Measurements from ENCODE around the gene AHDC1. TPM values are rescaled to one million over a fixed set of nuclear protein-coding genes. Genes with fewer than 3 reads are reported as not detected.
A peak's percentile ranks its signal among the peaks of the same experiment; 100 is the strongest.

Gene AHDC1
- total and polyA plus RNA-seq, 9 of the 15 experiments (the other 6 are each of a cell fraction or from before 2014, with no cell fraction given): 0.21 to 36.4 (median 4.7) TPM

DNA sequence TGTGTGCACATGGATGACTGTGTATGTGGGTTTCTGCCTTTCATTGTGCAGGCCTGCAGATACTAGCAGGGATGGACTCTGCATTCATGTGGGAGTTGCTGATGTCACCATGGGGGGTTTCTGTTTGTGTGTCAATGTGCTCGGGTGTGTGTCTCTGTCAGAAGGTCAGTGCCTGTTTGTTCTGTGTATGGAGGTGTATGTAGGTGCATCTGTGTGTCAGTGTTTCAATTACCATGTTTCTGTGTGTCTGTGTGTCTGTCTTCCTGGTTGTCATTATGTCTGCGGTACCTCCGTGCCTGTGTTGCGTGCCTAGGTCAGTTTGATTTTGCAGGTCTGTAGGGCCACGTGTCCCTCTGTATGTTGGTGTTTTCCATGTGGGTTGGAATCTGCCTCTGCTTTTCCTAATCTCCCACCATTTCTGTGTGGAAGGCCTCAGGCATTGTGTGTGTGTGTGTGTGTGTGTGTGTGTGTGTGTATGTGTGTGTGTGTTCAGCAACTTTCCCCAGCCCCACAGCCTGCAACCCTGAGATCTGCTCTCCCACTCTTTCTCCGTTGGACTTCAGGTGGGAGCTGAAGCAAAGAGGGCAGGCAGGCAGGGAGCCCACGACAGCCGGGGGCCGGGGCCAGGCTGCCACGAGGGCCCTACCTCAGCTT lies 77.2 kb downstream of the AHDC1 start (continued):
- TF ChIP-seq, protein P1, sequence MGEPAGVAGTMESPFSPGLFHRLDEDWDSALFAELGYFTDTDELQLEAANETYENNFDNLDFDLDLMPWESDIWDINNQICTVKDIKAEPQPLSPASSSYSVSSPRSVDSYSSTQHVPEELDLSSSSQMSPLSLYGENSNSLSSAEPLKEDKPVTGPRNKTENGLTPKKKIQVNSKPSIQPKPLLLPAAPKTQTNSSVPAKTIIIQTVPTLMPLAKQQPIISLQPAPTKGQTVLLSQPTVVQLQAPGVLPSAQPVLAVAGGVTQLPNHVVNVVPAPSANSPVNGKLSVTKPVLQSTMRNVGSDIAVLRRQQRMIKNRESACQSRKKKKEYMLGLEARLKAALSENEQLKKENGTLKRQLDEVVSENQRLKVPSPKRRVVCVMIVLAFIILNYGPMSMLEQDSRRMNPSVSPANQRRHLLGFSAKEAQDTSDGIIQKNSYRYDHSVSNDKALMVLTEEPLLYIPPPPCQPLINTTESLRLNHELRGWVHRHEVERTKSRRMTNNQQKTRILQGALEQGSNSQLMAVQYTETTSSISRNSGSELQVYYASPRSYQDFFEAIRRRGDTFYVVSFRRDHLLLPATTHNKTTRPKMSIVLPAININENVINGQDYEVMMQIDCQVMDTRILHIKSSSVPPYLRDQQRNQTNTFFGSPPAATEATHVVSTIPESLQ (CRISPR knock-in tag; IDR thresholded peaks at IDR 0.05): 0 out of 2 replicates have a peak, but pooled peaks have one; percentile 74
- TF ChIP-seq HNRNPLL (IDR thresholded peaks at IDR 0.05; ENCODE audit: low read depth, low read length, poor library complexity, severe bottlenecking): peak; percentile 15
- TF ChIP-seq, protein P2, sequence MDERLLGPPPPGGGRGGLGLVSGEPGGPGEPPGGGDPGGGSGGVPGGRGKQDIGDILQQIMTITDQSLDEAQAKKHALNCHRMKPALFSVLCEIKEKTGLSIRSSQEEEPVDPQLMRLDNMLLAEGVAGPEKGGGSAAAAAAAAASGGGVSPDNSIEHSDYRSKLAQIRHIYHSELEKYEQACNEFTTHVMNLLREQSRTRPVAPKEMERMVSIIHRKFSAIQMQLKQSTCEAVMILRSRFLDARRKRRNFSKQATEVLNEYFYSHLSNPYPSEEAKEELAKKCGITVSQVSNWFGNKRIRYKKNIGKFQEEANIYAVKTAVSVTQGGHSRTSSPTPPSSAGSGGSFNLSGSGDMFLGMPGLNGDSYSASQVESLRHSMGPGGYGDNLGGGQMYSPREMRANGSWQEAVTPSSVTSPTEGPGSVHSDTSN (CRISPR knock-in tag; IDR thresholded peaks at IDR 0.05; ENCODE audit: low read depth): no peak
- TF ChIP-seq, protein P2 (tag; conservative IDR thresholded peaks at IDR 0.05; ENCODE audit: low read depth): no peak
- peak; percentile 64 for TF ChIP-seq PHB2 (IDR thresholded peaks at IDR 0.05; ENCODE audit: low read depth)
- TF ChIP-seq KAT7 (CRISPR knock-in tag; IDR thresholded peaks at IDR 0.05; ENCODE audit: borderline replicate concordance): peak; percentile 68; the same call in 1 of the 2 replicates
- no peak for TF ChIP-seq CCAR2 (IDR thresholded peaks at IDR 0.05; ENCODE audit: low read depth, low read length)
- no peak; the same call in none of the 2 replicates for TF ChIP-seq DPF2 (IDR thresholded peaks at IDR 0.05)
- TF ChIP-seq, protein P3, sequence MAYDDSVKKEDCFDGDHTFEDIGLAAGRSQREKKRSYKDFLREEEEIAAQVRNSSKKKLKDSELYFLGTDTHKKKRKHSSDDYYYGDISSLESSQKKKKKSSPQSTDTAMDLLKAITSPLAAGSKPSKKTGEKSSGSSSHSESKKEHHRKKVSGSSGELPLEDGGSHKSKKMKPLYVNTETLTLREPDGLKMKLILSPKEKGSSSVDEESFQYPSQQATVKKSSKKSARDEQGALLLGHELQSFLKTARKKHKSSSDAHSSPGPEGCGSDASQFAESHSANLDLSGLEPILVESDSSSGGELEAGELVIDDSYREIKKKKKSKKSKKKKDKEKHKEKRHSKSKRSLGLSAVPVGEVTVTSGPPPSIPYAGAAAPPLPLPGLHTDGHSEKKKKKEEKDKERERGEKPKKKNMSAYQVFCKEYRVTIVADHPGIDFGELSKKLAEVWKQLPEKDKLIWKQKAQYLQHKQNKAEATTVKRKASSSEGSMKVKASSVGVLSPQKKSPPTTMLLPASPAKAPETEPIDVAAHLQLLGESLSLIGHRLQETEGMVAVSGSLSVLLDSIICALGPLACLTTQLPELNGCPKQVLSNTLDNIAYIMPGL (CRISPR knock-in tag; IDR thresholded peaks at IDR 0.05): 0 out of 2 replicates have a peak, but pooled peaks have one; percentile 66
- no peak for TF ChIP-seq ZNF24 (IDR thresholded peaks at IDR 0.05)
- TF ChIP-seq ZNF384 (IDR thresholded peaks at IDR 0.05; ENCODE audit: low read depth, low read length): no peak
- 0 out of 2 replicates have a peak, but pooled peaks have one; percentile 22 for TF ChIP-seq ERF (CRISPR knock-in tag; IDR thresholded peaks at IDR 0.05)
- no peak for TF ChIP-seq CBFA2T2 (conservative IDR thresholded peaks at IDR 0.05)
- TF ChIP-seq, protein P4, sequence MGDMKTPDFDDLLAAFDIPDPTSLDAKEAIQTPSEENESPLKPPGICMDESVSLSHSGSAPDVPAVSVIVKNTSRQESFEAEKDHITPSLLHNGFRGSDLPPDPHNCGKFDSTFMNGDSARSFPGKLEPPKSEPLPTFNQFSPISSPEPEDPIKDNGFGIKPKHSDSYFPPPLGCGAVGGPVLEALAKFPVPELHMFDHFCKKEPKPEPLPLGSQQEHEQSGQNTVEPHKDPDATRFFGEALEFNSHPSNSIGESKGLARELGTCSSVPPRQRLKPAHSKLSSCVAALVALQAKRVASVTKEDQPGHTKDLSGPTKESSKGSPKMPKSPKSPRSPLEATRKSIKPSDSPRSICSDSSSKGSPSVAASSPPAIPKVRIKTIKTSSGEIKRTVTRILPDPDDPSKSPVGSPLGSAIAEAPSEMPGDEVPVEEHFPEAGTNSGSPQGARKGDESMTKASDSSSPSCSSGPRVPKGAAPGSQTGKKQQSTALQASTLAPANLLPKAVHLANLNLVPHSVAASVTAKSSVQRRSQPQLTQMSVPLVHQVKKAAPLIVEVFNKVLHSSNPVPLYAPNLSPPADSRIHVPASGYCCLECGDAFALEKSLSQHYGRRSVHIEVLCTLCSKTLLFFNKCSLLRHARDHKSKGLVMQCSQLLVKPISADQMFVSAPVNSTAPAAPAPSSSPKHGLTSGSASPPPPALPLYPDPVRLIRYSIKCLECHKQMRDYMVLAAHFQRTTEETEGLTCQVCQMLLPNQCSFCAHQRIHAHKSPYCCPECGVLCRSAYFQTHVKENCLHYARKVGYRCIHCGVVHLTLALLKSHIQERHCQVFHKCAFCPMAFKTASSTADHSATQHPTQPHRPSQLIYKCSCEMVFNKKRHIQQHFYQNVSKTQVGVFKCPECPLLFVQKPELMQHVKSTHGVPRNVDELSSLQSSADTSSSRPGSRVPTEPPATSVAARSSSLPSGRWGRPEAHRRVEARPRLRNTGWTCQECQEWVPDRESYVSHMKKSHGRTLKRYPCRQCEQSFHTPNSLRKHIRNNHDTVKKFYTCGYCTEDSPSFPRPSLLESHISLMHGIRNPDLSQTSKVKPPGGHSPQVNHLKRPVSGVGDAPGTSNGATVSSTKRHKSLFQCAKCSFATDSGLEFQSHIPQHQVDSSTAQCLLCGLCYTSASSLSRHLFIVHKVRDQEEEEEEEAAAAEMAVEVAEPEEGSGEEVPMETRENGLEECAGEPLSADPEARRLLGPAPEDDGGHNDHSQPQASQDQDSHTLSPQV (IDR thresholded peaks at IDR 0.05): 0 out of 2 replicates have a peak, but pooled peaks have one; percentile 40
- no peak for TF ChIP-seq STAT5B (CRISPR knock-in tag; IDR thresholded peaks at IDR 0.05)

Measured in K562 (cell line).